Measurements from ENCODE around the gene CD9. TPM values are rescaled to one million over a fixed set of nuclear protein-coding genes. Genes with fewer than 3 reads are reported as not detected.

The CD9 gene
- total and polyA plus RNA-seq, 2 of the 8 experiments (the other 6 are each of a cell fraction or from before 2014, with no cell fraction given), result 168 to 319 TPM

GRCh38 chr12:6284273-6284672 is 84.1 kb downstream of the CD9 start:
- H2BK5ac ChIP-seq (ENCODE audit: low read depth, low read length), result 0 out of 2 replicates have a peak overlapping the region, but pooled peaks have one; percentile 42
- H3K79me2 ChIP-seq (ENCODE audit: control insufficient read depth in 1 of 2, insufficient read depth in 2 of 2, low read length in 2 of 2), result no peaks in the 10 kb centered on the region
- H3K9me3 ChIP-seq (ENCODE audit: insufficient read depth in 2 of 2, low read depth in 1 of 2, low read length in 1 of 2), result no peaks in the 10 kb centered on the region
- H2BK20ac ChIP-seq (ENCODE audit: low read length), result no peak overlapping the region
- CTCF ChIA-PET (ENCODE audit: partially characterized antibody), result interaction anchor here (0.6 to 8.1 kb wide), 58 partner anchors 10 to 869 kb away, joined by 3 to 182 read pairs (median 4); partner anchors contain the start of gene CD9
- peaks cover 0 to 2% (median 0%) of the 10 kb centered on the region in 4 experiments; a peak in 2 of 7 replicates for H3K27me3 ChIP-seq (replicated peaks in 1 of 4; ENCODE audit: control insufficient read depth in 3 of 4, extremely low read depth in 1 of 4, insufficient read depth in 3 of 4, low read length in 3 of 4)
- H2AFZ ChIP-seq (ENCODE audit: low read length), result no peak overlapping the region
- POLR2A ChIA-PET (ENCODE audit: partially characterized antibody), result interaction anchor here (0.9 to 1.5 kb wide), 5 partner anchors 11 to 228 kb away, joined by 3 to 5 read pairs (median 4); partner anchors contain the start of genes CD9 and VAMP1
- no peaks in the 10 kb centered on the region for H3K23me2 ChIP-seq (ENCODE audit: low read depth, low read length)
- no peak overlapping the region for H3K56ac ChIP-seq (replicated peaks; ENCODE audit: insufficient read length, low read depth, low read length)
- no peaks in the 10 kb centered on the region for H3K36me3 ChIP-seq (ENCODE audit: control insufficient read depth in 2 of 4, insufficient read depth in 4 of 4, low read length in 3 of 4)
- no peak overlapping the region for H3K4me3 ChIP-seq (ENCODE audit: extremely low read depth in 1 of 4, insufficient read depth in 2 of 4, low read depth in 3 of 4, low read length in 4 of 4)
- H2BK120ac ChIP-seq (replicated peaks; ENCODE audit: low read depth, low read length), result no peak overlapping the region
- H3K23ac ChIP-seq (ENCODE audit: insufficient read length), result no peak overlapping the region
- no peak overlapping the region for H4K91ac ChIP-seq (replicated peaks; ENCODE audit: insufficient read length, low read length)
- H2BK15ac ChIP-seq (ENCODE audit: low read length), result peak overlapping the region; percentile 20; the same call in 1 of the 2 replicates
- H3K79me1 ChIP-seq (ENCODE audit: low read depth, low read length), result no peaks in the 10 kb centered on the region
- no peak overlapping the region for H3K14ac ChIP-seq (ENCODE audit: insufficient read length)
- no peak overlapping the region for H4K8ac ChIP-seq (ENCODE audit: extremely low read depth, insufficient read depth, low read length)
- H3K4me2 ChIP-seq (ENCODE audit: insufficient read depth in 1 of 2, low read depth in 2 of 2, low read length in 2 of 2), result no peak overlapping the region
- no peak overlapping the region for H3K27ac ChIP-seq (ENCODE audit: low read depth, low read length)
- H4K20me1 ChIP-seq (replicated peaks in 1 of 2; ENCODE audit: control insufficient read depth in 1 of 2, insufficient read depth in 2 of 2, low read length in 2 of 2), result no peaks in the 10 kb centered on the region
- no peak overlapping the region for H2AK5ac ChIP-seq (ENCODE audit: low read depth, low read length)
- H4K5ac ChIP-seq (ENCODE audit: insufficient read length, low read depth, low read length), result no peak overlapping the region
- DNase-seq (ENCODE audit: low read depth in 1 of 2, low spot score in 2 of 2) (no peak), FAIRE-seq (no peak)
- peaks cover 3 to 12% (median 6%) of the 10 kb centered on the region in 4 experiments; a peak in 5 of 7 replicates for H3K4me1 ChIP-seq (replicated peaks in 1 of 4; ENCODE audit: control insufficient read depth in 3 of 4, insufficient read depth in 4 of 4, low read length in 3 of 4)
- WGBS, 2 experiments (ENCODE audit: extremely low coverage in 1 of 2, insufficient coverage in 1 of 2, insufficient read length in 1 of 2, insufficient replicate concordance in 2 of 2, low coverage in 1 of 2, low lambda C conversion rate in 2 of 2, missing lambda C conversion rate in 1 of 2), result 88% methylated on average over 12 of the region's 12 CpGs; no CpG with 5 or more reads in 1 of the 2 experiments
- H3K18ac ChIP-seq (ENCODE audit: extremely low read depth, low read length), result no peak overlapping the region
- H3K4ac ChIP-seq (replicated peaks; ENCODE audit: insufficient read length, low read depth, low read length), result no peak overlapping the region
- H2BK12ac ChIP-seq (ENCODE audit: low read depth, low read length), result no peak overlapping the region
- H3K9ac ChIP-seq (replicated peaks in 1 of 4; ENCODE audit: extremely low read depth in 1 of 4, low read depth in 3 of 4, low read length in 3 of 4), result no peak overlapping the region
- TF ChIP-seq ATF2 (IDR thresholded peaks at IDR 0.05; ENCODE audit: low read length) (no peak), EGR1 (IDR thresholded peaks at IDR 0.05; ENCODE audit: borderline replicate concordance, low read depth, low read length) (no peak), SRF (IDR thresholded peaks at IDR 0.05; ENCODE audit: low read depth, low read length) (no peak), HDAC6 (IDR thresholded peaks at IDR 0.05; ENCODE audit: low read depth, low read length) (no peak), POU5F1 (IDR thresholded peaks at IDR 0.05; ENCODE audit: low read depth, low read length) (no peak), SIN3A (conservative IDR thresholded peaks at IDR 0.05 in 1 of 2, IDR thresholded peaks at IDR 0.05 in 1 of 2; ENCODE audit: low read depth in 1 of 2, low read length in 2 of 2) (no peak), KDM4A (IDR thresholded peaks at IDR 0.05; ENCODE audit: low read depth, low read length, severe bottlenecking) (no peak), TBP (IDR thresholded peaks at IDR 0.05; ENCODE audit: low read depth, low read length) (no peak), BACH1 (IDR thresholded peaks at IDR 0.05; ENCODE audit: low read length) (no peak), JUN (IDR thresholded peaks at IDR 0.05; ENCODE audit: low read depth, low read length) (no peak), GABPA (IDR thresholded peaks at IDR 0.05; ENCODE audit: borderline replicate concordance, insufficient read depth, low read length) (no peak)

Data from H1 (cell line).